Body of pancreas (tissue), 4 donors: ENCODE measurements around the gene WDR37.

Source experiments
- POLR2A ChIP-seq, 3 donors: fragments of 450-650 bp; IDR thresholded peaks; one replicate each; pipeline ENCODE4 v1.6.1; 2016; ENCODE audit warnings: antibody characterized with exemption in 3 of 3, mild to moderate bottlenecking in 2 of 3
- TF ChIP-seq, protein P1 (sequence below), 7 experiments: fragments of 450-650 bp in 4 of 7; fragments of 200-600 bp in 3 of 7; sonication (generic) in 3 of 7; IDR thresholded peaks; one replicate each; pipeline ENCODE4 v1.5.1; 2016 to 2019; ENCODE audit warnings: antibody characterized with exemption in 7 of 7

DNA sequence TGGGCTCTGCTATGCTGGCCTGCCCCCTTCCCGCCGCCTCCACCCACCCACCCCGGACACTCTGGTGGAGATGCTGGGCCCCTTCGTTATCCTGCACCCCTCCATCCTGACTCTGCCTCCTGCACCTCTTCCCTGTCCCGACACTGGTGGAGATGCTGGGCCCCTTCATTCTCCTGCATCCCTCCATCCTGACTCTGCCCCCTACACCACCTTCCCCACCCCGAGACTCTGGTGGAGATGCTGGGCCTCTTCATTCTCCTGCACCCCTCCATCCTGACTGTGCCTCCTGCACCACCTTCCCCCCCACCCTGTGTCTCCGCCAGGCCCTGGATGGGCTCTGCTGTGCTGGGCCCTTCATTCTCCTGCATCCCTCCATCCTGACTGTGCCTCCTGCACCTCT, 45.5 kb upstream of the WDR37 start:
- TF ChIP-seq, protein P1, sequence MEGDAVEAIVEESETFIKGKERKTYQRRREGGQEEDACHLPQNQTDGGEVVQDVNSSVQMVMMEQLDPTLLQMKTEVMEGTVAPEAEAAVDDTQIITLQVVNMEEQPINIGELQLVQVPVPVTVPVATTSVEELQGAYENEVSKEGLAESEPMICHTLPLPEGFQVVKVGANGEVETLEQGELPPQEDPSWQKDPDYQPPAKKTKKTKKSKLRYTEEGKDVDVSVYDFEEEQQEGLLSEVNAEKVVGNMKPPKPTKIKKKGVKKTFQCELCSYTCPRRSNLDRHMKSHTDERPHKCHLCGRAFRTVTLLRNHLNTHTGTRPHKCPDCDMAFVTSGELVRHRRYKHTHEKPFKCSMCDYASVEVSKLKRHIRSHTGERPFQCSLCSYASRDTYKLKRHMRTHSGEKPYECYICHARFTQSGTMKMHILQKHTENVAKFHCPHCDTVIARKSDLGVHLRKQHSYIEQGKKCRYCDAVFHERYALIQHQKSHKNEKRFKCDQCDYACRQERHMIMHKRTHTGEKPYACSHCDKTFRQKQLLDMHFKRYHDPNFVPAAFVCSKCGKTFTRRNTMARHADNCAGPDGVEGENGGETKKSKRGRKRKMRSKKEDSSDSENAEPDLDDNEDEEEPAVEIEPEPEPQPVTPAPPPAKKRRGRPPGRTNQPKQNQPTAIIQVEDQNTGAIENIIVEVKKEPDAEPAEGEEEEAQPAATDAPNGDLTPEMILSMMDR (IDR thresholded peaks at IDR 0.05) = no peak
- no peak for TF ChIP-seq POLR2A (IDR thresholded peaks at IDR 0.05)
